ENCODE data around the gene PARD3.

DNA sequence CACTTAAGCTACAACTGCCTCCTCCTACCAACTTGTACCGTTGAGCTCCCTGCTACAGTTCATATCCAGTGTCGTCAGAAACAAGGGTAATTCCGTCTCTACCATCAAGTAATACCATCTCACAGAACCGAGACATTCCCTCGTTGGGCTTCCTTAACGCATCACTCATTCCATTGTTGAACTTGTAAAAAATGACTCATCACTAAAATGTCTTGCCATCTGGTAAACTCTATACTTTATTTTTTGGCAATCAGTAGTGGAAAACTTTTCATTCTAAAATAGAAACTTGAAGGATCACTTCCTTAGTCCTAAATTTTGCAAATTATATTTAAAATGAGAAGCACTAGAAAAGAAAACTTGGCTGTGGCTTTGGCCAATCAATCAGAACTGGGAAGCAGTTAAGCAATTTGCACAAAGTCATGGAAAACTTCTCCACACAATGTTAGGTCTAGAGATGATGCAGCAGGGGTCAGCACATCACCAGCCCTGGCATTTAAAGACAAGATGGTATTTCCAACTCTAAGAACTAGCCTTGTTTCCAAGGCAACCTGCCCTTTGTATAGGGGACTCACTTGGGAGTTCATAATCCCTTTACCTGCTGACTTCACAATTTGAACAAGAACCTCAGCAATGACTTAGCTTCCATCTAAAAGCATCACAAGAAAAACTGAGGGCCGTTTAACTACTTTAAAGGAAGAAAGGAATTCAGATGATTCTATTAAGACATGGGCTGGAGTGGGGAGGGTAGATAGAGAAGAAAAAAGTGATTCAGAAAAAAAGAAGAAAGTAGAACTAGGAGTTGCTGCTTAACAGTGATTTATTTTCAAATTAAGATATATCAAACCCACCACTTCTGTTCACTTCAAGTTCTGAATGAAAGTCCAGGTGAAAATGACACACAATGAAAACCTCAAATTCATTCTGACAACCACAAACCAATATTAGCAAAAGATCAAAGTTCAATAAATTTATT lies 288.1 kb downstream of the PARD3 start:
- TF ChIP-seq, protein P1, sequence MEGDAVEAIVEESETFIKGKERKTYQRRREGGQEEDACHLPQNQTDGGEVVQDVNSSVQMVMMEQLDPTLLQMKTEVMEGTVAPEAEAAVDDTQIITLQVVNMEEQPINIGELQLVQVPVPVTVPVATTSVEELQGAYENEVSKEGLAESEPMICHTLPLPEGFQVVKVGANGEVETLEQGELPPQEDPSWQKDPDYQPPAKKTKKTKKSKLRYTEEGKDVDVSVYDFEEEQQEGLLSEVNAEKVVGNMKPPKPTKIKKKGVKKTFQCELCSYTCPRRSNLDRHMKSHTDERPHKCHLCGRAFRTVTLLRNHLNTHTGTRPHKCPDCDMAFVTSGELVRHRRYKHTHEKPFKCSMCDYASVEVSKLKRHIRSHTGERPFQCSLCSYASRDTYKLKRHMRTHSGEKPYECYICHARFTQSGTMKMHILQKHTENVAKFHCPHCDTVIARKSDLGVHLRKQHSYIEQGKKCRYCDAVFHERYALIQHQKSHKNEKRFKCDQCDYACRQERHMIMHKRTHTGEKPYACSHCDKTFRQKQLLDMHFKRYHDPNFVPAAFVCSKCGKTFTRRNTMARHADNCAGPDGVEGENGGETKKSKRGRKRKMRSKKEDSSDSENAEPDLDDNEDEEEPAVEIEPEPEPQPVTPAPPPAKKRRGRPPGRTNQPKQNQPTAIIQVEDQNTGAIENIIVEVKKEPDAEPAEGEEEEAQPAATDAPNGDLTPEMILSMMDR (IDR thresholded peaks at IDR 0.05), result peak; percentile 47
- no peak for TF ChIP-seq EZH2 (IDR thresholded peaks at IDR 0.05)
- TF ChIP-seq EZH2phosphoT487 (IDR thresholded peaks at IDR 0.05), result no peak

Data from neural progenitor cell (in vitro differentiated cells).